Stimulated activated CD8-positive, alpha-beta memory T cell treated with anti-CD3 and anti-CD28 coated beads, Interleukin-2, amount 100 ng/mL, for 48 hours (primary cell): ENCODE data around the gene NT5M.

Experiments used
- DNase-seq, 2 donors: peaks; one replicate each; pipeline ENCODE4 v3.0.0-alpha.2; 2020; ENCODE audit warnings: low read depth in 2 of 2

The NT5M gene

GRCh38 chr17:17394494-17394893, 91.3 kb downstream of the NT5M start:
- DNase-seq = no peak

GRCh38 chr17:17395246-17395802, 92.2 kb downstream of the NT5M start:
- DNase-seq = no peak

- no peak for DNase-seq
Measured at GRCh38 chr17:17395885-17396284, 92.7 kb downstream of the NT5M start.
